GM12878 (cell line): ENCODE results near the gene ABHD17C. TPM values are rescaled to one million over a fixed set of nuclear protein-coding genes. Genes with fewer than 3 reads are reported as not detected.

Experiments used
- ATAC-seq: fragments of 200-7000 bp; cut with Tn5 transposase; 3 replicates; pipeline ENCODE4 v1.9.1; 2020; ENCODE audit warnings: mild to moderate bottlenecking, moderate library complexity
- BruUV-seq: library from RNA; stranded (reverse); fragments of 400-500 nt; replicated peaks from 2 replicates; lab custom pipeline; 2021; lab: Mats Ljungman, UMichigan
- CTCF ChIA-PET: fragments of 300-600 bp; sonication (Branson Sonifier 250); formaldehyde crosslinking; extraction: SDS; loops from one replicate; lab custom pipeline; 2021; ENCODE audit warnings: inconsistent platforms; lab: Yijun Ruan, JAX
- POLR2A ChIA-PET: fragments of 350-600 bp; formaldehyde crosslinking; extraction: SDS; loops from one replicate; lab custom pipeline; 2021; ENCODE audit warnings: inconsistent platforms; lab: Charles Lee
- RAD21 ChIA-PET: fragments of 300-600 bp; sonication (Branson Sonifier 250); formaldehyde crosslinking; loops from one replicate; lab custom pipeline; 2023; ENCODE audit warnings: antibody characterized with exemption; ENCODE audit not compliant: unreplicated experiment; lab: Charles Lee
- SMC1A ChIA-PET: fragments of 300-600 bp; sonication (Branson Sonifier 250); formaldehyde crosslinking; loops from one replicate; lab custom pipeline; 2023; ENCODE audit not compliant: unreplicated experiment, uncharacterized antibody; lab: Charles Lee
- DNase-seq: peaks from one replicate; pipeline ENCODE4 v3.0.0-alpha.2; 2011; ENCODE audit warnings: low read depth, low spot score
- FAIRE-seq: peaks from 3 replicates; lab custom pipeline; 2011; peaks lifted over from hg19 to GRCh38; lab: Jason Lieb, UNC
- H2AFZ ChIP-seq: 2 replicates; pipeline ENCODE4 v1.6.0; 2011; ENCODE audit warnings: low read depth, low read length, control low read depth; ENCODE audit not compliant: control insufficient read depth
- H3K27ac ChIP-seq: 2 replicates; pipeline ENCODE4 v1.5.1; 2011; ENCODE audit warnings: control low read depth; ENCODE audit not compliant: control insufficient read depth, insufficient read depth
- H3K27me3 ChIP-seq, 2 experiments: replicated peaks in 1 of 2; 2 replicates each; pipeline versions ENCODE4 v1.6.0 to v1.6.1; 2011; ENCODE audit warnings: low read length in 1 of 2; ENCODE audit not compliant: control insufficient read depth in 2 of 2, insufficient read depth in 2 of 2
- H3K36me3 ChIP-seq, 2 experiments: 2 replicates each; pipeline ENCODE4 v1.5.1; 2011; ENCODE audit warnings: low read length in 1 of 2; ENCODE audit not compliant: control insufficient read depth in 2 of 2, insufficient read depth in 2 of 2
- H3K4me1 ChIP-seq: 2 replicates; pipeline ENCODE4 v1.6.1; 2011; ENCODE audit warnings: mild to moderate bottlenecking, low read length, moderate library complexity, mixed read lengths; ENCODE audit not compliant: control insufficient read depth, insufficient read depth
- H3K4me2 ChIP-seq: 2 replicates; pipeline ENCODE4 v1.6.0; 2011; ENCODE audit warnings: control low read depth; ENCODE audit not compliant: control insufficient read depth, insufficient read depth
- H3K4me3 ChIP-seq: fragments of 200-600 bp; sonication (generic); 2 replicates; pipeline ENCODE4 v1.5.1; 2016
- H3K79me2 ChIP-seq: 2 replicates; pipeline ENCODE4 v1.6.0; 2011; ENCODE audit warnings: low read length; ENCODE audit not compliant: control insufficient read depth, insufficient read depth
- H3K9ac ChIP-seq: 2 replicates; pipeline ENCODE4 v1.8.0; 2011; ENCODE audit warnings: low read length, control low read depth, mixed read lengths; ENCODE audit not compliant: control insufficient read depth, insufficient read depth
- H3K9me3 ChIP-seq: replicated peaks from 3 replicates; pipeline ENCODE4 v1.5.1; 2011; ENCODE audit warnings: mild to moderate bottlenecking, low read length; ENCODE audit not compliant: control insufficient read depth, insufficient read depth
- H4K20me1 ChIP-seq: 2 replicates; pipeline ENCODE4 v1.6.0; 2011; ENCODE audit not compliant: control insufficient read depth, insufficient read depth
- BHLHE40 ChIP-seq, 2 experiments: fragments of 450-650 bp in 1 of 2; IDR thresholded peaks; 2 replicates each; pipeline ENCODE4 v1.6.1; 2011 to 2017; ENCODE audit warnings: low read depth in 2 of 2, borderline replicate concordance in 1 of 2, improper control_type of control experiment in 1 of 2, low read length in 1 of 2, mild to moderate bottlenecking in 1 of 2
- IRF4 ChIP-seq: IDR thresholded peaks from 2 replicates; pipeline ENCODE4 v1.6.1; 2011; ENCODE audit warnings: low read depth, low read length
- RAD21 ChIP-seq: IDR thresholded peaks from 2 replicates; pipeline ENCODE4 v1.6.1; 2011; ENCODE audit warnings: mild to moderate bottlenecking, low read depth, low read length, moderate library complexity; ENCODE audit not compliant: insufficient read depth
- SIN3A ChIP-seq: IDR thresholded peaks from 2 replicates; pipeline ENCODE4 v1.6.1; 2012; ENCODE audit warnings: low read depth, low read length, improper control_type of control experiment
- SMC3 ChIP-seq: IDR thresholded peaks from 2 replicates; pipeline ENCODE4 v1.6.1; 2011; ENCODE audit warnings: low read length, improper control_type of control experiment, borderline replicate concordance
- SUZ12 ChIP-seq: fragments of 200-600 bp; sonication (generic); IDR thresholded peaks from one replicate; pipeline ENCODE4 v1.6.1; 2018; ENCODE audit warnings: antibody characterized with exemption, mild to moderate bottlenecking; ENCODE audit not compliant: unreplicated experiment
- WGBS: methylation state at CpG from one replicate; pipeline ENCODE4 v1.1.6; 2016; ENCODE audit warnings: low lambda C conversion rate; ENCODE audit not compliant: insufficient replicate concordance, insufficient coverage; ENCODE audit errors: missing lambda C conversion rate; 5-methylcytosine and 5-hydroxymethylcytosine counted together
- in situ Hi-C: fragments of 300-500 bp; cut with MboI; formaldehyde crosslinking; loops from 9 replicates; pipeline ENCODE4 v1.14.3; 2018; ENCODE audit warnings: mixed read lengths
- intact Hi-C: fragments of 100-400 bp; cut with micrococcal nuclease; formaldehyde crosslinking; loops from one replicate; pipeline ENCODE4 v1.14.2; 2022; ENCODE audit not compliant: unreplicated experiment
- polyA plus RNA-seq, 11 experiments: library from polyadenylated mRNA; depleted of rRNA in 4 of 11; unstranded in 6 of 11; stranded (reverse) in 5 of 11; fragments of >200 nt; fragmentation: Nextera tagmentation in 4 of 11; fragmentation: Illumina TruSeq in 1 of 11; extraction: Ambion mirVana in 4 of 11; extraction: Trizol in 1 of 11; gene quantifications; 1 replicate in 1 of 11; 2 replicates in 10 of 11; pipeline versions ENCODE4 v1.2.1 to v1.2.3, GENCODE V29; 2011 to 2016; ENCODE audit warnings: inconsistent platforms in 2 of 11, missing spikeins in 2 of 11, low read depth in 1 of 11
- total RNA-seq, 4 experiments: library from RNA; depleted of rRNA in 3 of 4; stranded (reverse); fragments of >200 nt in 3 of 4; fragmentation: Illumina TruSeq in 1 of 4; extraction: Trizol in 1 of 4; gene quantifications; 2 replicates each; pipeline versions ENCODE4 v1.2.1 to v1.2.3, GENCODE V29; 2013 to 2021
- TF ChIP-seq, protein P1 (sequence below), 3 experiments: IDR thresholded peaks in 2 of 3; conservative IDR thresholded peaks in 1 of 3; 2 replicates each; pipeline ENCODE4 v1.5.1; 2011; ENCODE audit warnings: low read depth in 3 of 3, low read length in 3 of 3, mild to moderate bottlenecking in 3 of 3, control low read depth in 2 of 3, moderate library complexity in 2 of 3, inconsistent platforms in 1 of 3, mixed read lengths in 1 of 3; ENCODE audit not compliant: control insufficient read depth in 2 of 3, insufficient read depth in 1 of 3; ENCODE audit errors: extremely low read depth in 1 of 3

Gene ABHD17C
- total and polyA plus RNA-seq, 10 of the 15 experiments (the other 5 are each of a cell fraction or from before 2014, with no cell fraction given) = 0.92 to 11.4 (median 5.5) TPM

DNA sequence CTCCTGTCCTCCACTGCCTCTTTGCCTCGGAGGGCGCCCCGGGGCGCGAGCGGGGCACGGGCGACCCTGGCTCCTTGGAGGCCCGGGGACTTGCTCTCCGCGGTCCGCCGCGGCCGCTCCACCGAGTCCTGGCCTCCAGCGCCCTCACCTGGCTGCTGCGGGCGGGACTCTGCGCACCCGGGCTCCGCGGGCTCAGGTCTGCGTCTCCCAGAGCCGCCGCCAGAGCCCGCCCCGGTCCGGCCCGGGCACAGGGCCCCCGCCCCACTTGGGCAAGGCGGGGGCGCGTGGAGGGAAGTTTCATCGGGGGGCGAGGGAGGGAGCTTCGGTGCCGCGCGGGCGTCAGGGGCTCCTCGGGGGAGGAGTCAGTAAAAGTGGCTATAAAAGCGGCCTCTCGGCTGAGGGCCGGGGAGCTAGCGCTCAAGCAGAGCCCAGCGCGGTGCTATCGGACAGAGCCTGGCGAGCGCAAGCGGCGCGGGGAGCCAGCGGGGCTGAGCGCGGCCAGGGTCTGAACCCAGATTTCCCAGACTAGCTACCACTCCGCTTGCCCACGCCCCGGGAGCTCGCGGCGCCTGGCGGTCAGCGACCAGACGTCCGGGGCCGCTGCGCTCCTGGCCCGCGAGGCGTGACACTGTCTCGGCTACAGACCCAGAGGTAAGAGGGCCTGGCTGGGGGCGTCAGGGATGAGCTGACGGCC, 84.0 kb downstream of the ABHD17C start, which contains the start of gene CEMIP:
TSS of gene CEMIP (plus strand) at position 407 of the 694 bp plus-strand sequence. CDS start 94,510 bp downstream, outside the sequence.
- Histone ChIP-seq H3K27ac (no peak within 1 kb of the TSS), H3K9me3 (no peaks in the 10 kb centered on the region), H3K27me3 (peaks cover 18 to 20% of the 10 kb centered on the region in 2 experiments), H3K4me3 (no peak within 1 kb of the TSS), H4K20me1 (no peaks in the 10 kb centered on the region), H3K9ac (no peak within 1 kb of the TSS), H3K4me2 (no peak within 1 kb of the TSS), H3K36me3 (no peaks in the 10 kb centered on the region), H2AFZ (no peak within 1 kb of the TSS), H3K4me1 (no peaks in the 10 kb centered on the region), H3K79me2 (no peaks in the 10 kb centered on the region)
- WGBS = 23% methylated on average over 64 of the region's 75 CpGs
- peak; percentile 58 for TF ChIP-seq RAD21
- TF ChIP-seq, protein P1, sequence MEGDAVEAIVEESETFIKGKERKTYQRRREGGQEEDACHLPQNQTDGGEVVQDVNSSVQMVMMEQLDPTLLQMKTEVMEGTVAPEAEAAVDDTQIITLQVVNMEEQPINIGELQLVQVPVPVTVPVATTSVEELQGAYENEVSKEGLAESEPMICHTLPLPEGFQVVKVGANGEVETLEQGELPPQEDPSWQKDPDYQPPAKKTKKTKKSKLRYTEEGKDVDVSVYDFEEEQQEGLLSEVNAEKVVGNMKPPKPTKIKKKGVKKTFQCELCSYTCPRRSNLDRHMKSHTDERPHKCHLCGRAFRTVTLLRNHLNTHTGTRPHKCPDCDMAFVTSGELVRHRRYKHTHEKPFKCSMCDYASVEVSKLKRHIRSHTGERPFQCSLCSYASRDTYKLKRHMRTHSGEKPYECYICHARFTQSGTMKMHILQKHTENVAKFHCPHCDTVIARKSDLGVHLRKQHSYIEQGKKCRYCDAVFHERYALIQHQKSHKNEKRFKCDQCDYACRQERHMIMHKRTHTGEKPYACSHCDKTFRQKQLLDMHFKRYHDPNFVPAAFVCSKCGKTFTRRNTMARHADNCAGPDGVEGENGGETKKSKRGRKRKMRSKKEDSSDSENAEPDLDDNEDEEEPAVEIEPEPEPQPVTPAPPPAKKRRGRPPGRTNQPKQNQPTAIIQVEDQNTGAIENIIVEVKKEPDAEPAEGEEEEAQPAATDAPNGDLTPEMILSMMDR (IDR thresholded peaks at IDR 0.05 in 2 of 3, conservative IDR thresholded peaks at IDR 0.05 in 1 of 3; ENCODE audit: control insufficient read depth in 2 of 3, extremely low read depth in 1 of 3, insufficient read depth in 1 of 3, low read depth in 3 of 3, low read length in 3 of 3) = peak; percentile 56 to 67 (median 62); a peak in 5 of 6 replicates
- no peak for TF ChIP-seq BHLHE40 (IDR thresholded peaks at IDR 0.05; ENCODE audit: borderline replicate concordance in 1 of 2, low read depth in 2 of 2, low read length in 1 of 2)
- TF ChIP-seq SIN3A = no peak
- peak; percentile 75 for TF ChIP-seq SUZ12
- no peak for TF ChIP-seq IRF4
- TF ChIP-seq SMC3 = peak; percentile 53; the same call in 1 of the 2 replicates
- intact Hi-C loops = no loop called here
- ATAC-seq (peak; percentile 92), FAIRE-seq (no peak), DNase-seq (no peak)
- ChIA-PET POLR2A (no interaction called here), SMC1A (interaction anchor here (0.7 to 0.9 kb wide), 2 partner anchors 191 to 209 kb away, joined by 3 read pairs; no protein-coding TSS in a partner anchor), CTCF (interaction anchor here (1.0 to 7.4 kb wide), 3 partner anchors 77 to 322 kb away, joined by 3 to 130 read pairs (median 10); no protein-coding TSS in a partner anchor), RAD21 (interaction anchor here (0.7 to 1.9 kb wide), 4 partner anchors 28 to 487 kb away, joined by 3 to 10 read pairs (median 4); no protein-coding TSS in a partner anchor)
- no TSS peak for BruUV-seq
- in situ Hi-C loops = loop anchor here (5.0 to 10.0 kb wide), 2 partner anchors 214 to 322 kb away; no protein-coding TSS in a partner anchor
